DMS114 treated with DMSO at 0.1 percent for 48 hours (cell line): ENCODE measurements around the gene RASAL1.
"Not testable (repeated sequence)": the region's sequence is repeated elsewhere in the genome, so short reads cannot be mapped to it uniquely, and the experiment has no call there.

ENCODE experiments used
- DNase-seq: peaks from one replicate; lab custom pipeline; 2025; ENCODE audit not compliant: unreplicated experiment; lab: John Stamatoyannopoulos, UW

Gene RASAL1

DNA sequence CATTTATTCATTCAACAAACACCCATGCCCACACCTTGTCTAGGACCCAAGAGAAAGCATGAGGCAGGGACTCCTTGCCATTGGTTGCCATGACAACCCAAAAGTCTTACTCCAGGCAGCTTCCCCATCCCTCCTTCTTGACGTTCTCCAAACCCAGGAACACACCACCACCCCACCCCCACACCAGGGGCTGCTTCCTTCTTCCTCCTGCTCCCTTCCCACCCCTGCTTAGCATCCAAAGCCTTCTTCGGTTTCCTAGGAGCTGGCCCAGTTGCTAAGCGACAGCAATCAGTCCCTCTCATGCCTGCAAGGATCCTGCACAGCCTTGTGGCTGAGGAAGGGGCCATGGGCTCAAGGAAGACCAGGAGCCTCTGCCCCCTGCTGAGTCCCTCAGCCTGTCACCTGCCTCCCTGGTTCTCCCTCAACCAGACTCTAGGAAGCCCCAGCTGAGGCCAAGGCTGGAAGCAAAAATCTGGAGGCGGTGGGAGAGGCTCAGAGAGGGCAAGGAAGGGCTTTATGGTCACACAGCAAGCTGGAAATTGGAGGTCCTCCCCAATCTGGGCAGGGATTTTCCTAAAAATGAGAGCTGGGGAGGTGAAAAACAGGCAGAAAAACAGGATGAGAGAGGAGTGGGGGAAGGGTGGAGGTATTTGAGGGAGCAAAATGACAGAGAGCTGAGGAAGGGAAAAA, 15.4 kb downstream of the RASAL1 start:
- DNase-seq = no peak

DNA sequence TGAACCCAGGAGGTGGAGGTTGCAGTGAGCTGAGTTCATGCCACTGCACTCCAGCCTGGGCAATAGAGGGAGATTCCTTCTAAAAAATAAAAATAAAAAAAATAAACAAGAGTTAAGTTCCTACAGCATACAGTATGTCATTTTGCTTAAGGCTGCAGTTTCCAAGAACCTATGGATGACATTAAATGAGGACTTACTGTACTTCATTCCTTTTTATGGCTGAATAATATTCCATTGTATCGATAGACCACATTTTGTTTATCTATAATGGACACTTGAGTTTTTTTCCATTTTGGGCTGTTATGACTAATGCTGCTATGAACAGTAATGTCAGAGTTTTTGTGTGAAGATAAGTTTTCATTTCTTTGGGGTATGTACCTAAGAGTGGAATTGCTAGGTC, 17.4 kb downstream of the RASAL1 start:
- no peak for DNase-seq

DNA sequence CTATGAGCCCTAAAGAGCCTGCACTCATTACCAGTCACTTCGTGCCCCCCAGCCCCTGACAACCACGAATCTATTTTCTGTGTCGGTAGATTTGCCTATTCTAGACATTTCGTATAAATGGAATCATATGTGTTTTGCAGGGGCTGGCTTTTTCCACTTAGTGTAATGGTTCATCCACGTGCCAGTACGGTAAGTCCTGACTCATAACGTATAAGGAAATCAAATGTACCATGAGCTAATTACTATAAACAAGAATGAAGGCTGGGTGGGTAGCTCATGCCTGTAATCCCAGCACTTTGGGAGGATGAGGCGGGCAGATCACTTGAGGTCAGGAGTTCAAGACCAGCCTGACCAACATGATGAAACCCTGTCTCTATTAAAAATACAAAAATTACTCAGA, 17.9 kb downstream of the RASAL1 start:
- DNase-seq = not testable (repeated sequence)

DNA sequence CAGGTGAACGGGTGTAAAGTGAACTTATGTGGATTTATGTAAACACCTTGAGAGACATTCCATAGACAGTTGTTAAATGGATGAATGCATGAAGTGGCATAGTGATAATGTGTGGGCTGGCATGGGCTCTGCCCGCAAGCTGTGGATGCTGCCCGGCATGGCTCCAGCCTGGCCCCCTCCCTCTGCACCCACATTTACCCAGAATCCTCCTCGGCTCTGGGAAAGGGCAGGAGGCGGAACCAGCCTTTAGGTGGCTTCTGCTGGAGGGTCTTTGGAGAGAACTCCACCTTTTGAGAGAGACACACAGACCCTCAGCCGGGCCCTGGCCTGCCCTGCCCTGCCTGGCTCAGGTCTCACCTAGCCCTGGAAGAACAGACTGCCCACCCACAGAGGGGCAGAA, 18.7 kb downstream of the RASAL1 start:
- DNase-seq = no peak

DNA sequence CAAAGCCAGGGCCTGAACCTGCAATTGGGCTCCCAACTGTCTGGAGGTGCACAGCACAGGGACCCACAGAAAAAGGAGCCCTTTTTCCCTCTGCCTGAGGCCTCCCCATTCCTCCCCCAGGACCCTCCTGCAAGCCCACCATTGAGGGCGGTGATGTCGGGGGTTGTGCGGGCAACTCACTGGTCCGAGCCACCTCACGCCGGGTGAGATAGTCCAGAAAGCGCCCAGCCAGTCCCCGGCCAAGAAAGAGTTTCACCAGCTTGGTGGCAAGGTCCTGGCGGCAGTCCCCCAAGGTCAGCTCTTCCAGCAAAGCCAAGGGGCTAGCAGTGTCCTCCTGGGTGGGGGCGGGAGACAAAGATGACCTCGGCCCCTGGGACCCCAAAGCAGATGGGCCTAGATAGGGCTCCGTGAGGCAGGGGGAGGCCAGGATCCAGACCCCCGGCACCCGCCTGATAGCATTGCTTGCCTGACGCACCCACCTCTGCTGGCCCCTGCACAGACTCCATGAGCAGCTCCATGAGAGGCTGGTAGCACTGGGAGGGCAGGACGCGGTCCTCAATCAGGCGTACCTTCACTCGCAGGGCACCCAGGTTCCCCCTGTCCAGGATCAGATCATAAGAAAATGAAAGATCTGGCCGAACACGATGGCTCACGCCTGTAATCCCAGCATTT, 20.0 kb downstream of the RASAL1 start:
- DNase-seq = no peak

DNA sequence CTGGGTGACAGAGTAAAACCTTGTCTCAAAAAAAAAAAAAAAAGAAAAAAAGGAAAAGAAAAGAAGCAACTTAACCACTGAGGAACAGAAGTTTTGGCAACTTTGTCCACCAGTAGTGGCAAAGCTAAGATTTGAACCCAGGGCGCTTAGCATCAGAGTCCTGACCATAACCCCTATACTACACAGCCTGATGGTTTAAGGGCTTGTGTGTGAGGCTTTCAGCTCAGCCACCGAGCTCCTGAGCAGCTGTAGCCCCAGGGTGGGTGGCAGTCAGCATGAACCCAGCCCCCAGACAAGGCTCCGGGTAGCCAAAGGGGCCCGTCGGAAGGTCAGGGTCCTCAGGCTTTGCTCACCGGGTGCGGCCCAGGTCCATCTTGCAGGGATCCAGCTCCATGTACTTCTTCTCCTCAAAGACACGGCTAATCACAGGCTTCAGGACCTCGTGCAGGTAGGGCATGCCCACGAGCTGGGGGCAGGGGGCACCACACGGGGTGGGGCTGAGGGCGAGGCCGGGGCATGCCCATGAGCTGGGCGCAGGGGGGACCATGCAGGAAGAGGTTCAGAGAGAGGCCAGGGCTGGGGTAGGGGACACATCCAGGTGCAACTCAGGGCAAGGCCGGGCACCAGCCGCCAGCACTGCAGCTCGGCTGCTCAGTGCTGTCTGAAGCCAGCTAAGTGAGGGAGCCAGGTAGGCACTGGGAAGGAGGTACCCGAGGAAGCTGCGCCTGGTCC, 20.9 kb downstream of the RASAL1 start:
- DNase-seq = no peak

DNA sequence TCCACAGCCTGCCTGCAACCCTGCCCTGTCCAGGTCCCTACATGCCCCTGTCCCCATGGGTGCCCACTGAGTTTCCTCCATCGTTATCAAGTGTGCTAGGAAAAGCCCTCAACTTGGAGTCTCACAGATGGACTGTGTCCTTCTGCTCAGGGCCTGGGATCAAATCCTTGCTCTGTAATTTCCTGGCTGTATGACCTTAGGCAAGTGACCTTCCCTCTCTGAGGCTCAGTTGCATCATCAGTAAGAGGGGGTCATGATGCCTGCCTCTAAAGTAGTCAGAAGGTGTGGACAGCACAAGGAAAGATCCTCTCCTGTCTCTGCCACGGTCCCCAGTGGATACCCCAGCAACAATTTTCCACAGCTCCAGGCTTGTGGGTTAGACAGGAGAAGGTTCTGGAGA, 22.2 kb downstream of the RASAL1 start:
- DNase-seq = no peak

DNA sequence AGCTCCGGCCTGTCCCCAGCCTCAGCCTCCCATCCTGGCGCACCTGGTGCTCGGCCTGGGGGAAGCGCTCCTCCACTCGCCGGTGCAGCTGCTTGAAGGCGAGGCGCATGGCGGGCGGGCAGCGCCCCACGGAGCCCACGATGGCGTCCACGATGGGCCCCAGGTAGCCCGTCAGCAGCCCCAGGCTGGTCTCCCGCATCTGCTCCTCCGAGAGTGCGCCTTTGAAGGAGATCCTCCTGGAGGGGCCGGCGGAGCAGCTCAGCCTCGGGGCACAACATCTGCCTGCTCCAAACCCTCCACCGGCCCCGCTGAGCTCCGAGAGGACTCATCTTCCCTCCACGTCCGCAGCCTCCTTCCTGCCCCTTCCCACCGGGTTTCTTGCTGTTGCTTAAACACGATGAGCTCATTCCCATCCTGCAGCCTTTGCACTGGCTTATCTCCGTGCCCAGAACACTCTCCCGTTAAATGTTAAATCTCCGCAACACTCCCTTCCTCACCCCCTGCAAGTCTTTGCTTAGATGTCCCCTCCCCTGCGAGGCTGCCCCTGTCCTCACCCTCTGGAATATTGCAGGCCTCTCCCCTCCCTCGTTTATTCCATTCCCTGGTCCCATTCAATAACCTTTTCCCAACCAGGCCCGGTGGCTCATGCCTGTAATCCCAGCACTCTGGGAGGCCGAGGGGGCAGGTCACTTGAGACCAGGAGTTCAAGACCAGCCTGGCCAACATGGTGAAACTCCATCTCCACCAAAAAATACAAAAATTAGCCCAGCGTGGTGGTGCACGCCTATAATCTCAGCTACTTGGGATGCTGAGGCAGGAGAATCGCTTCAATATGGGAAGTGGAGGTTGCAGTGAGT, 23.3 kb downstream of the RASAL1 start:
- no peak for DNase-seq

DNA sequence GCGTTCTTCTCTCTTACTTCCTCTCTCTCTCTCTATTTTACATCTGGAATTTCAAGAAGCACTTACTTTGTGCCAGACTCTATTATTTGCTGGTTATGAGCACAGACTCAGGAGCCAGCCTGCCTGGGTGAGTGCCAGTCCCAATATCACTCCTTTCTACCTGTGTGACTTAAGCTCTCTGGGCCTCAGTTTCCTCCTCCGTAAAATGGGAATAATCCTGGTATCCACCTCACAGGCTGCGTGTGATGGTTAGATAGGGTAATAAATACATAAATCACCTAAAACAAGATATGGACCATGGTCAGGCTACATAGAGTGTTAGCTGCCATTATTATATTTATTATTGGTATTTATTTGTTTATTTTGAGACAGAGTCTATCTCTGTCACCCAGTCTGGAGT, 24.3 kb downstream of the RASAL1 start:
- no peak for DNase-seq

DNA sequence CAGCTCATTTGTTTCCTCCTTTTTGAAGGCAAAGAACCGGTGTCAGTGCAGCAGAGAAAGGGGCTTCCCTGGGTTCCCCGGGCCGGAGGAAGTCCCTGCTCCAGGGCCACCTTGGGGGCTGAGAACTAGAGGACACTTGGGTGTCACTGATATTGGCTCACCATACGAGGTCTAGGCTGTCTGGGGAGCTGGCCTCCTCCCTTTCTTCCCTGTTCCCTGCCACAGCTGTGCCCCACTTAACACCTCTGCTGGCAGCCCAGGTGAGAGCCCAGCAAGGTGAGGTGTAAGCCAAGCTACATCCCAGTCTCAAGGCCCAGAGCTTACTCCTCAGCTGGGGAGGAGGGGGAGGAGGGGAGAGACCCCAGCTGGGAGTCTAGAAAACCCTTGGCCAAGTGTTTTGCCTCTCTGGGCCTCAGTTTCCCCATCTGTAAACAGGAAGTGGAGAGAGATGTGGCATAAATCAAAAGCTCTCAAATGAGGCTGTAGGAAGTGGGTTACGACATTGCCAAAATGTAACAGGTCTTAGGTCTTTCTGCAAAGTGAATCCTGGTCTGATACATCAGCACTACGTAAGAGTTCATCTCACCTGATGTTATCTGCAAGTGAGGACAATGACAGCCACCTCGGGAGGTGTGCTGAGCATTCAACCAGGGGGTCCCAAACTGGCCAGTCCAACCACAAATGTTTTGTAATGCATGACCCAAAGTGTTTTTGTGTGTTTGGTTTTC, 25.5 kb downstream of the RASAL1 start:
- no peak for DNase-seq

DNA sequence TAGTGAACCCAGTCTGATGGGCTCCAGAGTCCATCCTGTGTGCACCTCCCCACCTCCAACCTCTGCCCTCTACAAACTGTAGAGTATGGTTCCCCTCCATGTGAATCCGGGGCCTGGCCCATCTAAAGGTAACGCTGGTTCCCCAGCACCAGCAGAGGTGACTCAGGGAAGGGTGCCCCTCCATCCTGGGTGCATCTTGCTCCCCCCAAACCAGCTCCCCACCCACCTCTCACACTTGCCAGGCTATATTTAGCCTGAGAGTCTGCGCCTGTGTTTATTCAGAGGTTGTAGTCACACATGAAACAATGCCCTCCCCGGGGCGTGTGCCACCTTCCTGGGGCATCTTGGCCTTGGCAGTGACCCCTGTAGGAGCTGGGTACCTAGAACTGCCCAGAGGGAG, 26.2 kb downstream of the RASAL1 start:
- DNase-seq = no peak

DNA sequence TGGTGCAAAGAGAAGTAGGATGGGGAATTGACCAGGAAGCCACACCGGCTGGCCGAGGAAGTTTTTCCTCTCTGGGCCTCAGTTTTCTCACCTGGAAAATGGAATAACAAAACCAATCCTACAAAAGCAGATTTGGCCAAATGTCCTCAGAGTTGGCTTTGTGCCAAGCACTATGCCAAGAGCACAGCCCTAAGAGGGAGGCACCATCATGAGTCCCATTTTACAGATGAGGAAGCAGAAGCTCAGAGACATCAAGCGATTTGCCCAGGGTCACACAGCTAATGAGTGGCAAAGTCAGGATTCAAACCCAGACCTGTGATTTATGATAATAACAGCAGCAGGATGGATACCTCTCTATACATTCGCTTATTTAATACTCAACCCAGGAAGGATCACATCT, 27.3 kb downstream of the RASAL1 start:
- no peak for DNase-seq

DNA sequence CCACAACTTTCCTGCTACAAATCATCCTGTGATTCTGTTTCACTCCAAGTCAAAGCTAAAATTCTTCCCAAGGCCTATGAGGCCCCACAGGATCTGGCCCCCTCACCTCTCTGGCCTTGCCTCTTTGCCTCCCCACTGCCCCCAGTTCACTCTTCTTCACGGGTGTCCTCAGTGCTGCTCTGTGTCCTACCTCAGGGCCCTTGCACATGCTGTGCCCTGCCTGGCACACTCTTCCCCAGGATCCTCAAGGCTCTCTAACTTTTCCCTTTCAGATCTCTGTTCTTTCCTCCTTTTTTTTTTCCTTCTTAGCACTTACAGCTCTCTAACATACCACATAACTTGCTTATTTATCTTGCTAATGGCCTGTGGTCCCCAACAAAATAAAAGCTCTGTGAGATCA, 29.2 kb downstream of the RASAL1 start:
- DNase-seq = no peak

DNA sequence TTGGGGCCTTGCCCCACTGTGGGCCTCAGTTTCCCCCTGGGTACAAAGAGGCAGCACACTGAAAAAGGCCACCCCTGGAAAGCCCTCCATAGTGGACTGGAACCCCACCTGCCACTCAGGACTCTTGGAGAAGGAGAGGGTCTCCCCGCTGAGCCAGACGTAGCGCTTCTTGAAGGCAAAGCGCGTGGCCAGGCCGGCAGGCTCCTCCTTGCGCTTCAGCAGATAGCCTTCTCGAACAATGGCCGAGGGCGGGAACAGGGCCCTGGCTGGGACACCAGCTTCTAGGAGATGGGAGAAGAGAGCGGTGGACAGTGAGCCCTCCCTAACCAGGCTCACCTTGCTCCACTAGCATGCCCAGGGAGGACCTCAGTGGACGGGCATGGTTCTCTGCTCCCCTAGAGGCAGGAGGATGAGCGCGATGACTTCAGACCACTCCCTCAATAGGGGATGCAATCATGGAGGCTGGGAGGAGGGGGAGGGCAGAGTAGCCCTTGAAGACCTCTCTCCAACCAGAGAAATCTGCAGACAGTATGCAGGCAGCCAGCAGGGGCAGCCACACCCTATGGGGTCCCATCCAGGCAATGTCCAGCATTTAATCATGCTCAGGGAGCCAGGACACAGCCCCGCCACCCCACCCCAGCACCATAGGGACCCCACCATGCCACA, 29.8 kb downstream of the RASAL1 start:
- DNase-seq = no peak

DNA sequence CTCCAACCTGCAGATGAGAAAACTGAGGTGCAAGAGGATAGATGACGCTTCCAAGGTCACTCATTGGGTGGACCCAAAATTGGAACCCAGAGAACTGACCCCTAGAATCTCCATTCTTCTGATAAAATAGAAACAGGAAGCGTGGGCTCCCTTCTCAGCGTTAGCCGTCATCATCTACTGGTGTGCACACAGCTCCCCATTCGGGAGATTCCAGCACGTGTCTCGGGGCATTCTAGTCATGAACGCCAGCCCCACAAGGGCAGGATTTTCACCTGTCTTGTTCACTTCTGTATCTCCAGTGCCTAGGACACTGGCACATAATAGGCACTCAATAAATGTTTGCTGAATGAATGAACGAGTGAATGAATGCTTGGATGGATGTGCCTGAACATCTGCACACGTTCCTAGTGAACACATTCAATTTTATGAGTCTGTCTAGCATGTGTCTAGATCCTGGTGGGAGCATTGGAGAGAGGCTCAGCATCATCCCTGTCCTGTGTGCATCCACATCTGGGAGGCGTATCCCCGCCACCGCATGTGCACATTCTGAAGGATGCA, 30.5 kb downstream of the RASAL1 start:
- no peak for DNase-seq

DNA sequence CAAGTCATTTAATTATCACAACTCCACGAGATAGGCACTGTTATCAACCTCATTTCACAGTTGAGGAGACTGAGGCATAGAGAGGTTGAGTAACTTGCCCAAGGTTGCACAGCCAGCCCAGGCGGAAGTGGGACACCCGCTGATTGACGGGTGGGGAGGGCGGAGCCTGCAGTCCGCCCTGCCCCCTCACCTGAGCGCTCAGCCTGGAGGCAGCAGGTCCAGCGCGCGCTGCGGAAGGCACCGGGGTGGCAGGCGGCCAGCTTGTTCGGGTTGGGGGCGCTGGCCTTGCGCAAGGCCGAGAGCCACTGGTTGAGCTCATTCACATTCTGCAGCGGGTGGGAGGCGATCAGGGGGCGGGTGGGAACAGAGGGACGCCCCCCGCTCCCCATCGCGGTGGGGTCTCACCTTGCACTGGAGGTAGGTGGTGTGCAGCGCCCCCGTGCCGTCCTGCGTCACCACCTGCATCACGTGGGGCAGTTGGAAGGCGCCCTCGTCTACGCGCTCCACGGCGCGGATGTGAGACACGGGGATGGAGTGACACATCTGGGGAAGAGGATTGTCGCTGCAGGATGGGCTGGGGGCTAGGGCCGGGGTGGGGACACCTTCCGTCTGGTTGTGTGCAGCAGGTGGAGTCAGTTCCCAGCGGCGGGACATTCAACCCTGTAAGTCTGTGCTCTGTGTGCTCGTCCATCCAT, 31.7 kb downstream of the RASAL1 start:
- no peak for DNase-seq

DNA sequence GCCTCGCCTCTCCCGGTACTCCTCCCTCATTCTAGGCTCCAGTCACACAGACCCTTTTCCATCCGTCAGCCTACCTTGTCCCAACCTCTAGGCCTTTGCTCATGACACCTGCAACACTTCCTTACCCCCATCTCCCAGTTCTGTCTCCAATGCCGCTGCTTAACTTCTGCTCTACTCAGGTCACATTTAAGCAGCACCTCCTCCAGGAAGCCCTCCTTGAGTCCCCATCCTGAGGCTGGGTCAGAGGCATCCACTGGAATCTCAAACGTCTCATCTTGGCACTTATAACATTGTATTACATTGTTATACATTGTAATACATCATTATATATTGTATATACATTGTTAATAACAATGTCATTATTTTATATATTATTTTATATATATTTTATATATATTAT, 32.8 kb downstream of the RASAL1 start:
- DNase-seq = no peak

DNA sequence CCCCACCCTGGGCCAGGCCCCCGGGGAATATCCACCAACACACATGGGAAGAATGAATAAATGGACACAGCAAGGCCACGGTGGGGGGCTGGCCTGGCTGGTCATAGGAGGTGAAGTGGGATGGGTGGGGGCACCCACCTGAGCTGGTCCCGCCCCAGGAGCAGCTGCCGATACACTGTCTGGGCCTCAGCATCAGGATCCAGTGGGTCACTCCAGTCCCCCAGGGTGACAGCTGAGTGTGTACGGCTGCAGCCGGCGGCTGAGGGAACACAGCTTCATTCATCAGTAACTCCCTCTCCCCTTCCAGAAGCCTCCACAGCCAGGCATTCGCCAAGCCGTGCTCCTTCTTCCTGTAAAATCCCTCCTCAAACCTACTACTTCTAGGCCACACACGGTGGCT, 33.8 kb downstream of the RASAL1 start:
- DNase-seq = no peak

DNA sequence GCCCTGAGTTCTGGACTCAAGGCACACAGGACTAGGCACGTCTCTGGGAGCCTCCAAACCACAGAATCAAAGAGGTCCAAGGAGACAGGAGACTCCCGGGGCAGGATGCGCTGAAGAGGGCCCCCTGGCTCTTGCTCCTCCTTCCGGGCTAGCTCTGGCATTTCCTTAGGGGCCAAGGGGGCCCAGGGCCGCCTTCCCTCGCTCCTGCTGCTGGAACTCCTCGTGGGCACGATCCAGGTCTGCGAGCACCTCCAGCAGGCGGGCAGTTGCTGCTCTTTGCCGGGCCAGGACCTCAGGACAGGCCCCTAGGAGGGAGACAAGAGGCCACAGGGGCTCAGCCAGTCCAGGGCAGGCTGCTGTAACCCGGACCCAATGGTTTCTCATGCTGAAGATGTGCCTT, 35.8 kb downstream of the RASAL1 start:
- DNase-seq = no peak
